ENCODE measurements around the gene OR2V2.
"Not testable (repeated sequence)": the region's sequence is repeated elsewhere in the genome, so short reads cannot be mapped to it uniquely, and the experiment has no call there.

The OR2V2 gene

DNA sequence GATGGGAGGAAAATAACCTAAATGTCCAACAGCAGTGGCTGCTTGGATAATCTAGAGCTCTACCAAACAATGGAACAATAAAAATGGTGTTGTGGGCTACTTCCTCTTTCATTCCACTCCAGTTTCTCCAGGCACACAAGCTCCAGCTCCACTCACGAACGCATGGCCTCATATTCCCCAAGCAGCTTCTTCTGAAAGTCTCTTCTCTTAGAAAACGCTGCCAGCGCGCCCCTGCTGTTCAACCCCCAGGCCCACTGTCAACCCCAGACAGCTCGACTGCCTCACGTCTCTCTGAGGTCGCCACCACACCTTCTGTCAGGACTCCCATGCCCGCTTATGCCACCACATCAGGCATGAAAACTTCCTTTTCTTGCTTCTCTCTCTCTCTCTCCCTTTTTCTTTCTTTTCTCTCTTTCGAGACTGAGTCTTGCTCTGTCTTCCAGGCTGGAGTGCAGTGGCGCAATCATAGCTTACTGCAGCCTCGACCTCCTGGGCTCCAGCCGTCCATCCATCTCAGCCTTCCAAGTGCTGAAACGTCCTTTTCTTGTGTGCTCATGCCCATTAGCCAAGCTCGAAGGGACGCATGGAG lies 16.2 kb downstream of the OR2V2 start:
- DNase-seq (ENCODE audit: insufficient read length, low spot score) = no peak
- TF ChIP-seq, protein P1, sequence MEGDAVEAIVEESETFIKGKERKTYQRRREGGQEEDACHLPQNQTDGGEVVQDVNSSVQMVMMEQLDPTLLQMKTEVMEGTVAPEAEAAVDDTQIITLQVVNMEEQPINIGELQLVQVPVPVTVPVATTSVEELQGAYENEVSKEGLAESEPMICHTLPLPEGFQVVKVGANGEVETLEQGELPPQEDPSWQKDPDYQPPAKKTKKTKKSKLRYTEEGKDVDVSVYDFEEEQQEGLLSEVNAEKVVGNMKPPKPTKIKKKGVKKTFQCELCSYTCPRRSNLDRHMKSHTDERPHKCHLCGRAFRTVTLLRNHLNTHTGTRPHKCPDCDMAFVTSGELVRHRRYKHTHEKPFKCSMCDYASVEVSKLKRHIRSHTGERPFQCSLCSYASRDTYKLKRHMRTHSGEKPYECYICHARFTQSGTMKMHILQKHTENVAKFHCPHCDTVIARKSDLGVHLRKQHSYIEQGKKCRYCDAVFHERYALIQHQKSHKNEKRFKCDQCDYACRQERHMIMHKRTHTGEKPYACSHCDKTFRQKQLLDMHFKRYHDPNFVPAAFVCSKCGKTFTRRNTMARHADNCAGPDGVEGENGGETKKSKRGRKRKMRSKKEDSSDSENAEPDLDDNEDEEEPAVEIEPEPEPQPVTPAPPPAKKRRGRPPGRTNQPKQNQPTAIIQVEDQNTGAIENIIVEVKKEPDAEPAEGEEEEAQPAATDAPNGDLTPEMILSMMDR (IDR thresholded peaks at IDR 0.05; ENCODE audit: insufficient read depth, missing control alignments) = no peak
- no peak for FAIRE-seq

DNA sequence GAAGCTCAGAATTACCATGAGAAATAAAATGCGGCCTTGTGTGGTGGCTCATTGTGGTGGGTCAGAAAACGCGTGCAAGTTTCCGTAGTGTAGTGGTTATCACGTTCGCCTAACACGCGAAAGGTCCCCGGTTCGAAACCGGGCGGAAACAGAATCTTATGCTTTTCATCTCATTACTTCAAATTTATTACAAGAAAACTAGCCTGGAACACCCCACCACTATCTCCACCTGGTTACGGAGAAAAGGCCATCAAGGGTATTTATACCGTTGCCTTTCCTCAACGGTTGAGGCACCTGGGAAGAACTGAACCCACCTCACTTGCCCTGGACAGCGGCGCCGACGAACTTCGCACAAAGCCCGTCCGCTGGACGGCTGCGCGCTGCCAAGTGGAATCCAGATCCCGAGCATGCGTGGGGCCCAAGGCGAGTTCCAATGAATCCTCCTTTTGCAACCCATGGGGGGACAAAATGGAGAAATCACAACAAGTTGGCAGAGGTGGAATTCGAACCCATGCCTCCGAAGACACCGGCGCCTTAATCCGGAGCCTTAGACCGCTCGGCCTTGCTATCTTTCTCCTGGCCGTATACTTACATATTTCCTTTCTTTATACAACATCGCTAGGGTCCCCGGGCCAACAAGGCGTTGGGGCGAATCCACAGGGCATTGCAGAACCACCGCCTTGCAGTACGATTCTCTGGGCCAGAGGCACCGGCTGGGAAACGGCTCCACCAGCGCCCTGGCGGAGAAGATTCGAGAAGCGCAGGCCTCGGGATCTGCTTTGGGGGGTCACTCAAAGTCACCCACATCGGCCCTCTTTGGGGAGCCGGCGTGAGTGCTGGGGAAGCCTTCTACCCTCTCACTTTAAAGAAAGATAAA lies 16.9 kb downstream of the OR2V2 start:
- FAIRE-seq (no peak), DNase-seq (ENCODE audit: insufficient read length, low spot score) (no peak)
- TF ChIP-seq, protein P1 (IDR thresholded peaks at IDR 0.05; ENCODE audit: insufficient read depth, missing control alignments) = no peak

DNA sequence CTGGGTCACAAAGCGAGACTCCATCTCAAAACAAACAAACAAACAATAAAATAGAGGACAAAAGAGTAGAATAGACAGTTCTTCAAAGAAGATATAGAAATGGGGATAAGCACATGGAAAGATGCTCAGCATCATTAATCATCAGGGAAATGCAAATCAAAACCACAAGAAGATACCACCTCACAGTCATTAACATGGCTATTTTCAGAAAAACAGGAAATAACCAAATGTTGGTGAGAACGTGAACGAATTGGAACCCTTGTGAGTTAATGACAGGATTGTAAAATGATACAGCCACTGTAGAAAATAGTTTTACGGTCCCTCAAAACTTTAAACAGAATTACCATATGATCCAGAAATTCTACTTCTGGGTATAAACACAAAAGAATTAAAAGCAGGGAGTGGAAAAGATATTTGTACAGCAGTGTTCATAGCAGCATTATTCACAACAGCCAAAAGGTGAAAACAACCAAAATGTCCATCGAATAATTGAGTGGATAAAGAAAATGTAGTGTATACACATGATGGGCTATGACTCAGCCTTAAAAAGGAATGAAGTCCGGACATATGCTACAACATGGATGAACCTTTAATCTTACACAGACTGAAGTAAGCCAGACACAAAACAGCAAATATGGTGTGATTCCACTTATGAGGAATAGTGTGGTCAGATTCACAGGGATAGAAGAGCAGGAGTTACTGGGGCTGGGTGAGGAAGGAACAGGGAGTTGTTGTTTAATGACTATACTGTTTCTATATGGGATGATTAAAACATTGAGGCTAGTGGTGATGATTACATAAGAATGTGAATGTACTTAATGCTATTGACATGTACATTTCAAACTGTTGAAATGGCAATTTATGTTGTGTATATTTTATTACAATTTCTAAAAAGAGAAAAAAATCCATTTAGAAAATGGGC lies 19.7 kb downstream of the OR2V2 start:
- DNase-seq (ENCODE audit: insufficient read length, low spot score) = no peak
- TF ChIP-seq, protein P1 (IDR thresholded peaks at IDR 0.05; ENCODE audit: insufficient read depth, missing control alignments) = no peak
- no peak for FAIRE-seq

DNA sequence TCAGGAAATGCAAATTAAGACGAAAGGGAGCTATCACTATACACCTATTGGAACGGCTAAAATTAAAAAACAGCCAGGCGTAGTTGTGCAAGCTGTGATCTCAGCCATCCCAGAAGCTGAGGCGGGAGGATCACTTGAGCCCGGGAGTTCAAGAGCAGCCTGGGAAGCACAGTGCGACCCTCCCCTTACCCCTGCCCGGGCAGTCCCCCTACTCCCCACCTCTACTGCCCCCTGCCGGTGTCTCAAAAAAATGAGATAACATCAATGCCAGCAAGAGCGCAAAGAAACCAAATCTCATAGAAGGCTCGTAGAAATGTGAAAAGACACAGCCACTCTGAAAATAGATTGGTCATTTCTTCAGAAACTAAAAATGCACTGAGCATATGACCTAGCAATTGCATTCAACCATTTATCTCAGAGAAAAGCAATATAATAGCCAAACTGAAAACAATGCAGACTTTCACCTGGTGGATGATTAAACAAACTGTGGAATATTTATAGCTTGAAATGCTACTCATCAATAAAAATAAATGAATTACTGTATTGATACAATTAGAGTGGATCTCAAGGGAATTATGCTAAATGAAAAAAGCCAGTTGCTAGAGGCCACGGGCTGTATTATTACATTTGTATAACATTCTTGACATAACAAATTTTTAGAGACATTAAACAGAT lies 20.6 kb downstream of the OR2V2 start:
- TF ChIP-seq, protein P1 (IDR thresholded peaks at IDR 0.05; ENCODE audit: insufficient read depth, missing control alignments) = peak; percentile 41
- FAIRE-seq = no peak
- DNase-seq (ENCODE audit: insufficient read length, low spot score) = peak; percentile 62

DNA sequence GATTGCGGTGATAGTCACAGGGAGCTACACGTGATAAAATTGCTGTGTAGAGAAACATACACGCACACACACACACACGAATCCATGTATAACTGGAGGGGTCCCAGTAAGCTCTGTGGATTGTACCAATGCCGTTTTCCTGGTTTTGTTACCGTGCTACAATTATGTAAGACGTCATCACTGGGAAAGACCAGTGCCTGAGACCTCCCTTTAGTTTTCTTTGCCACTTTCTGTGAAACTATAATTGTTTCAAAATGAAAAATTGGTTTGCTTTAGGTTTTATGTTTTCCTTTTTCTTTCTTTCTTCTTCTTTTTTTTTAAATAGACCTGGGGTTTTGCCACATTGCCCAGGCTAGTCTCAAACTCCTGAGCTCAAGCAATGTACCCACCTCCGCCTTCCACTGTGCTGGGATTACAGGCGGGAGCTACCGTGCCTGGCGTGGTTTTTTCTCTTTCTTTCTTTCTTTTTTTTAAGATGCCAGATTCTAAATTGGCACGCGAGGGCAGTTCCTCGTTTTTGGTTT lies 21.3 kb downstream of the OR2V2 start:
- no peak for FAIRE-seq
- DNase-seq (ENCODE audit: insufficient read length, low spot score) = no peak
- TF ChIP-seq, protein P1 (IDR thresholded peaks at IDR 0.05; ENCODE audit: insufficient read depth, missing control alignments) = no peak

DNA sequence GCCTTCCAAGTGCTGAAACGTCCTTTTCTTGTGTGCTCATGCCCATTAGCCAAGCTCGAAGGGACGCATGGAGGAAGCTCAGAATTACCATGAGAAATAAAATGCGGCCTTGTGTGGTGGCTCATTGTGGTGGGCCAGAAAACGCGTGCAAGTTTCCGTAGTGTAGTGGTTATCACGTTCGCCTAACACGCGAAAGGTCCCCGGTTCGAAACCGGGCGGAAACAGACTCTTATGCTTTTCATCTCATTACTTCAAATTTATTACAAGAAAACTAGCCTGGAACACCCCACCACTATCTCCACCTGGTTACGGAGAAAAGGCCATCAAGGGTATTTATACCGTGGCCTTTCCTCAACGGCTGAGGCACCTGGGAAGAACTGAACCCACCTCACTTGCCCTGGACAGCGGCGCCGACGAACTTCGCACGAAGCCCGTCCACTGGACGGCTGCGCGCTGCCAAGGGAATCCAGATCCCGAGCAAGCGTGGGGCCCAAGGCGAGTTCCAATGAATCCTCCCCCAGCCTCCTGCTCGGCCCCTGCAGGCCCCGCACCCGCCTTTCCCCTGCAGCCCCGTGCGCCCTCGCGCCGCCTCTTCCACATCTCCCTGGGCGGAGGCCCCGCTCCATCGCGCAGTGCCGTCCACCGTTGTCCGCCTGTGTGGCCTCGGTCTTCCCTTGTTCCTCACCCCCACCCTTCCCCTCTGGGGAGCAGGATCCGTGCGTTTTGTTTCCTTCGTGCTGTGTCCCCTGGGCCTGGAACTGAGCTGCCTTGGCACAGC lies 22.3 kb downstream of the OR2V2 start:
- not testable (repeated sequence) for FAIRE-seq; DNase-seq (ENCODE audit: insufficient read length, low spot score)
